Measurements from ENCODE around the gene ST6GALNAC3. TPM values are rescaled to one million over a fixed set of nuclear protein-coding genes. Genes with fewer than 3 reads are reported as not detected.

The ST6GALNAC3 gene
- total RNA-seq, 1 donor from 2014 or later = 11.0 TPM

- no peak overlapping the region for H3K27ac Mint-ChIP-seq
Measured at GRCh38 chr1:76231320-76231719, 156.8 kb downstream of the ST6GALNAC3 start.

GRCh38 chr1:76232666-76233065 is 158.1 kb downstream of the ST6GALNAC3 start:
- no peak for DNase-seq (ENCODE audit: low spot score, unreplicated experiment)
- H3K27me3 Mint-ChIP-seq = no peaks in the 10 kb centered on the region
- no peaks in the 10 kb centered on the region for H3K36me3 Mint-ChIP-seq (ENCODE audit: insufficient read depth)
- H3K4me1 Mint-ChIP-seq (ENCODE audit: low read depth) = peaks cover 4% of the 10 kb centered on the region
- no peak for TF ChIP-seq CTCF (IDR thresholded peaks at IDR 0.05; ENCODE audit: unreplicated experiment)
- H3K9me3 Mint-ChIP-seq (ENCODE audit: low read depth) = no peaks in the 10 kb centered on the region
- H3K27ac Mint-ChIP-seq = no peak overlapping the region
- no peak overlapping the region for H3K4me3 Mint-ChIP-seq (ENCODE audit: low read depth)

More at GRCh38 chr1:76231320-76231719, 156.8 kb downstream of the ST6GALNAC3 start:
- H3K4me1 Mint-ChIP-seq (ENCODE audit: low read depth) = peaks cover 4% of the 10 kb centered on the region
- no peaks in the 10 kb centered on the region for H3K27me3 Mint-ChIP-seq
- no peaks in the 10 kb centered on the region for H3K9me3 Mint-ChIP-seq (ENCODE audit: low read depth)
- H3K4me3 Mint-ChIP-seq (ENCODE audit: low read depth) = no peak overlapping the region
- DNase-seq (ENCODE audit: low spot score, unreplicated experiment) = no peak
- H3K36me3 Mint-ChIP-seq (ENCODE audit: insufficient read depth) = no peaks in the 10 kb centered on the region
- TF ChIP-seq CTCF (IDR thresholded peaks at IDR 0.05; ENCODE audit: unreplicated experiment) = no peak

GRCh38 chr1:76234061-76234460 is 159.5 kb downstream of the ST6GALNAC3 start:
- H3K4me1 Mint-ChIP-seq (ENCODE audit: low read depth) = peaks cover 9% of the 10 kb centered on the region

GRCh38 chr1:76237211-76237610 is 162.7 kb downstream of the ST6GALNAC3 start:
- TF ChIP-seq CTCF (IDR thresholded peaks at IDR 0.05; ENCODE audit: unreplicated experiment) = no peak
- no peak overlapping the region for H3K4me3 Mint-ChIP-seq (ENCODE audit: low read depth)
- peaks cover 12% of the 10 kb centered on the region for H3K4me1 Mint-ChIP-seq (ENCODE audit: low read depth)
- no peak for DNase-seq (ENCODE audit: low spot score, unreplicated experiment)
- H3K9me3 Mint-ChIP-seq (ENCODE audit: low read depth) = peaks cover 3% of the 10 kb centered on the region
- no peaks in the 10 kb centered on the region for H3K27me3 Mint-ChIP-seq
- H3K36me3 Mint-ChIP-seq (ENCODE audit: insufficient read depth) = no peaks in the 10 kb centered on the region
- no peak overlapping the region for H3K27ac Mint-ChIP-seq

More at GRCh38 chr1:76234061-76234460, 159.5 kb downstream of the ST6GALNAC3 start:
- H3K36me3 Mint-ChIP-seq (ENCODE audit: insufficient read depth) = no peaks in the 10 kb centered on the region
- H3K9me3 Mint-ChIP-seq (ENCODE audit: low read depth) = no peaks in the 10 kb centered on the region
- TF ChIP-seq CTCF (IDR thresholded peaks at IDR 0.05; ENCODE audit: unreplicated experiment) = no peak
- no peaks in the 10 kb centered on the region for H3K27me3 Mint-ChIP-seq
- DNase-seq (ENCODE audit: low spot score, unreplicated experiment) = no peak
- no peak overlapping the region for H3K27ac Mint-ChIP-seq
- no peak overlapping the region for H3K4me3 Mint-ChIP-seq (ENCODE audit: low read depth)

- Mint-ChIP-seq H3K27ac (peak overlapping the region; percentile 77), H3K9me3 (ENCODE audit: low read depth) (peaks cover 9% of the 10 kb centered on the region), H3K4me3 (ENCODE audit: low read depth) (no peak overlapping the region), H3K27me3 (no peaks in the 10 kb centered on the region), H3K4me1 (ENCODE audit: low read depth) (peaks cover 12% of the 10 kb centered on the region), H3K36me3 (ENCODE audit: insufficient read depth) (peaks cover 1% of the 10 kb centered on the region)
- no peak for DNase-seq (ENCODE audit: low spot score, unreplicated experiment)
- no peak for TF ChIP-seq CTCF (IDR thresholded peaks at IDR 0.05; ENCODE audit: unreplicated experiment)
Measured at GRCh38 chr1:76238094-76238628, 163.6 kb downstream of the ST6GALNAC3 start.
